RWPE1 (cell line): ENCODE measurements around the gene SH3RF3.

Source experiments
- CTCF ChIA-PET: fragments of 350-600 bp; sonication (Branson Sonifier 250); formaldehyde crosslinking; extraction: SDS; loops from one replicate; lab custom pipeline; 2021; lab: Yijun Ruan, JAX
- POLR2A ChIA-PET: fragments of 400-600 bp; formaldehyde crosslinking; extraction: SDS; loops from one replicate; lab custom pipeline; 2020; ENCODE audit warnings: antibody characterized with exemption; ENCODE audit not compliant: low non-redundant PET; lab: Yijun Ruan, JAX
- DNase-seq: peaks from one replicate; pipeline ENCODE4 v3.0.0; 2012; ENCODE audit warnings: low spot score
- H3K27ac ChIP-seq: fragments of 450-650 bp; 2 replicates; pipeline ENCODE4 v1.5.1; 2017
- TF ChIP-seq, protein P1 (sequence below): fragments of 450-650 bp; conservative IDR thresholded peaks from 2 replicates; pipeline ENCODE4 v1.5.1; 2017; ENCODE audit warnings: low read depth, mild to moderate bottlenecking

SH3RF3 gene

DNA sequence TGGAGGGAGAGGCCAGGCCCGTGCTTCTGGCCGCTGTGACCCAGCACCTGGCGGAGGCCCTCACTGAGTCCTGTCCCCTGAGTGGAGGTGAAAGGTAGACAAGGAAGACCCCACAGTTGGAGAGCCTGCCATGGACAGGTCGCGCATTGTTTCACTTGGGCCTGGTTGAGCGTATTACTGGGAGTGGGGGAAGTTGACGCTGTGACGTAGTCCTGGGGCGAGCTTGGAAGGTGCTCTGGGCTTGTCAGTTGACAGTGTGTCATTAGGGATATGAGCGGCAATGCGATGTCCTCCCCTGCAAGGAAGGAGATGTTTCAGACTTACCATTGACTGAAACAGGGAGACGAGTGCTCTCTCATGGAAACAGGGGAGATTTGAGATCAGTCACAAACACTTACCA is 127.1 kb downstream of the SH3RF3 start:
- no peak for DNase-seq
- ChIA-PET CTCF (interaction anchor here (0.6 kb wide), 1 partner anchor 175 kb away, joined by 3 read pairs; no protein-coding TSS in a partner anchor), POLR2A (no interaction called here)
- no peak overlapping the region for H3K27ac ChIP-seq
- TF ChIP-seq, protein P1, sequence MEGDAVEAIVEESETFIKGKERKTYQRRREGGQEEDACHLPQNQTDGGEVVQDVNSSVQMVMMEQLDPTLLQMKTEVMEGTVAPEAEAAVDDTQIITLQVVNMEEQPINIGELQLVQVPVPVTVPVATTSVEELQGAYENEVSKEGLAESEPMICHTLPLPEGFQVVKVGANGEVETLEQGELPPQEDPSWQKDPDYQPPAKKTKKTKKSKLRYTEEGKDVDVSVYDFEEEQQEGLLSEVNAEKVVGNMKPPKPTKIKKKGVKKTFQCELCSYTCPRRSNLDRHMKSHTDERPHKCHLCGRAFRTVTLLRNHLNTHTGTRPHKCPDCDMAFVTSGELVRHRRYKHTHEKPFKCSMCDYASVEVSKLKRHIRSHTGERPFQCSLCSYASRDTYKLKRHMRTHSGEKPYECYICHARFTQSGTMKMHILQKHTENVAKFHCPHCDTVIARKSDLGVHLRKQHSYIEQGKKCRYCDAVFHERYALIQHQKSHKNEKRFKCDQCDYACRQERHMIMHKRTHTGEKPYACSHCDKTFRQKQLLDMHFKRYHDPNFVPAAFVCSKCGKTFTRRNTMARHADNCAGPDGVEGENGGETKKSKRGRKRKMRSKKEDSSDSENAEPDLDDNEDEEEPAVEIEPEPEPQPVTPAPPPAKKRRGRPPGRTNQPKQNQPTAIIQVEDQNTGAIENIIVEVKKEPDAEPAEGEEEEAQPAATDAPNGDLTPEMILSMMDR: no peak

- TF ChIP-seq, protein P1: no peak
- ChIA-PET POLR2A (no interaction called here), CTCF (interaction anchor here (0.6 to 0.7 kb wide), 2 partner anchors 12 to 174 kb away, joined by 3 read pairs; no protein-coding TSS in a partner anchor)
- DNase-seq: no peak
- no peak overlapping the region for H3K27ac ChIP-seq
Observed at GRCh38 chr2:109256921-109257320, 127.9 kb downstream of the SH3RF3 start.

DNA sequence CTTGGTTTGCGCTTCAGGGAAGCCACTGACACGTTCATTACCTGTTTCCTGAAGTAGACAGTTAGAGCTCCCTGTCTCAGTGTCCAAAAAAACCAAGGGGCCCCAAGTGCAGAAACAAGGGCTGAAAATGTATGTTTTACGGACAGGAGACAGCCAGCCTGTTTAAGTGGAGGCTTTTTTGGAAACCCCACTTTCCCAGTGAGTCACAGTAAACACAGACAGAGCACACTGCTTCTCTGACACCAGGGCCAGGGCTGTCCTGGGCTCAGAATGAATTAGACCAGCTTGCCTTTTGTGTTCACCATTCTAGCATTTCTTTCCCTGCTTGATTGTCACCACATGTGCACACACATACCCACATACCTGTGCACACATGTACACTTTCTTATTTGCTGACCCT is 128.6 kb downstream of the SH3RF3 start:
- DNase-seq: no peak
- POLR2A ChIA-PET: no interaction called here
- CTCF ChIA-PET: no interaction called here
- H3K27ac ChIP-seq: no peak overlapping the region
- TF ChIP-seq, protein P1: no peak

DNA sequence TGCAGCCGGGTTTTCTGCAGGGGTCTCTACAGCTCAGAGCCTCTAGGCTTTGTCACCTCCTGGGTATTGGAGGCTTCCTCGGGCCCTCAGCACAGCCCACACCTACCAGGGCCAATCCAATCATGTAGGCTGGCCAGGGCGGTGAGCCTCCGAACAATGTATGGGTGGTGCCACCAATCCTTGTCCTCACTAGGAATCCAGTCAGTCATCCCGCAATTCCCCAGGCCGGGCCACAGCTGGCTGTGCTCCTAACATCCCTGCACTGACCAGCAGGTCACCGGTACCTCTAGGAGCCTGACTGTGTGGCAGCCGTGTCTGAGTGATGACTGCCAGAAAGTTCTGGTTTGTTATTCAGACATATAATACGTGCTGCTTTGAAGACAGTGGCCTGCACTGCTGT is 129.4 kb downstream of the SH3RF3 start:
- DNase-seq: no peak
- no peak overlapping the region for H3K27ac ChIP-seq
- TF ChIP-seq, protein P1: no peak
- ChIA-PET CTCF (no interaction called here), POLR2A (no interaction called here)

DNA sequence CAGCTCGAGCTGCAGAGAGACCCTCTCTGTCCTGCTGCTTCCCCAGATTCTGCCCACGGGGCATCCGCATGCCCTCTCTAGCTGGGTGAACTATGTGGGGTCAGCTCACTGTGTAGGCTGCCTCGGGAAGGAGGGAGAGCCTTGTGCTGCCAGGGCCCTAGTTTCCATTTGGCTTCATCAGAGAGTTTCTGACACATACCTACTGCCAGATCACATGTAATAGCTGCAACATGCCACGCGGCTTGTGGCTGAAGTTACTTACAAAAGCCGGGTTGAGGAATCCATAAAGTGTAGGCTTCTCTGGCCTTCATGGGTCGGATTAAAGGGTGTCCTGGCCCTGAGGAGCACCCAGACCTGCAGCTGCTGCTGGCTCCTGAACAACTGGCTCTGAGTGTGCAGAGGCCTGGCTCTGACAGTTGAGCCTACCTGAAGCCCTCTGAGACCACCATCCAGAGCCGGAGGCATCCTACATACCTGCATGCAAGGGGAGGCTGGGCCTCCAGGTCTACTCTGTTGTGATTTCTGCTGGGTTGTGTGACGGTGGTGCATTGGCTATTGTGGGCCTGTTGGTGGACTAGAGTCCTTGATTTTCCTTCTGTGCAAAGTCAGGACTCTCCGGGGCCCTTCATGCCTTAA is 130.0 kb downstream of the SH3RF3 start:
- TF ChIP-seq, protein P1: no peak
- CTCF ChIA-PET: no interaction called here
- POLR2A ChIA-PET: no interaction called here
- no peak overlapping the region for H3K27ac ChIP-seq
- no peak for DNase-seq

DNA sequence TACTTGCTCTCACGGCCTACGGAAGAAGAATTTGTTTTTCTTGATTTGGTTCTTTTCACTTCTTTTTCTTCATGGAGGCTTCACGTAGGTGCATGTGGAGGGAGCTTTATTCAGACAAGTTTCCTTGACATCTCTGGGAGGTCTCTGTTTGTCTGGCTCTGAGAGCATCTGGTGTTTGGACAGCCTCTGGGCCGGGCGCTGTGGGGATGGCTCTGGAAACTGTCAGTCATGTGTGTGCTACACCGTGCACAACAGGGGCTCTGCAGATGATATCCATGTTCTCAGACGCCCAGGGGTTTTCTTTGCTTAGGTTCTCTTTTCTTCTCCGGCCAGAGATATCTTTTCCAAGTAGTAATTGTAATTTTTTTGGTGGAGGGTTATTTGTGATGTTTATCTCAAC is 130.7 kb downstream of the SH3RF3 start:
- ChIA-PET CTCF (no interaction called here), POLR2A (no interaction called here)
- TF ChIP-seq, protein P1: no peak
- DNase-seq: no peak
- no peak overlapping the region for H3K27ac ChIP-seq
